Right lobe of liver (tissue), 6 donors: ENCODE measurements around the gene PGLYRP2. TPM values are rescaled to one million over a fixed set of nuclear protein-coding genes. Genes with fewer than 3 reads are reported as not detected.

Experiments
- ATAC-seq, 4 donors: fragments of 200-7000 bp; cut with Tn5 transposase; one replicate each; pipeline ENCODE4 v1.9.1; 2020; ENCODE audit warnings: mild to moderate bottlenecking in 4 of 4, moderate library complexity in 4 of 4
- DNase-seq, 3 donors: peaks; one replicate each; pipeline ENCODE4 v3.0.0-alpha.2; 2020
- H3K27ac ChIP-seq, 3 donors: fragments of 200-600 bp; one replicate each; pipeline ENCODE4 v1.8.0; 2022
- H3K27me3 ChIP-seq, 2 donors: fragments of 200-600 bp; one replicate each; pipeline ENCODE4 v1.8.0; 2022
- H3K36me3 ChIP-seq, 4 donors: fragments of 200-600 bp; sonication (generic) in 1 of 4; one replicate each; pipeline versions ENCODE4 v1.5.1 to v1.8.0; 2017 to 2022; ENCODE audit warnings: control low read depth in 1 of 4
- H3K4me1 ChIP-seq, 4 donors: fragments of 200-600 bp; sonication (generic) in 1 of 4; one replicate each; pipeline versions ENCODE4 v1.5.1 to v1.8.0; 2017 to 2022; ENCODE audit warnings: control low read depth in 1 of 4
- H3K4me3 ChIP-seq, 3 donors: fragments of 200-600 bp; one replicate each; pipeline ENCODE4 v1.8.0; 2022
- H3K9me3 ChIP-seq, 4 donors: fragments of 200-600 bp; sonication (generic) in 1 of 4; one replicate each; pipeline versions ENCODE4 v1.5.1 to v1.8.0; 2017 to 2022; ENCODE audit warnings: control low read depth in 1 of 4
- POLR2A ChIP-seq: fragments of 450-650 bp; IDR thresholded peaks from one replicate; pipeline ENCODE4 v1.6.1; 2017; ENCODE audit warnings: antibody characterized with exemption, mild to moderate bottlenecking
- WGBS: methylation state at CpG from one replicate; pipeline ENCODE4 v1.1.6; 2018; ENCODE audit warnings: low coverage, low lambda C conversion rate; ENCODE audit not compliant: insufficient coverage; ENCODE audit errors: missing lambda C conversion rate; 5-methylcytosine and 5-hydroxymethylcytosine counted together
- intact Hi-C, 2 donors: fragments of 100-400 bp; cut with DNase I; formaldehyde crosslinking; loops; one replicate each; pipeline versions ENCODE4 v1.11.2 to v1.14.1; 2022
- total RNA-seq, 6 experiments: library from RNA; depleted of rRNA in 2 of 6; stranded (reverse); fragments of >200 nt in 2 of 6; fragmentation: NEBNext Ultra II Directional in 3 of 6; extraction: Animal tissue kit (Norgen Biotek cat#: 25700) in 3 of 6; gene quantifications; one replicate each; pipeline versions ENCODE4 v1.1.0 to v1.2.4, GENCODE V29; 2016 to 2023
- TF ChIP-seq, protein P1 (sequence below), 4 donors: fragments of 200-600 bp in 3 of 4; fragments of 450-650 bp in 1 of 4; IDR thresholded peaks; one replicate each; pipeline versions ENCODE4 v1.5.1 to v1.8.0; 2016 to 2022; ENCODE audit warnings: antibody characterized with exemption in 4 of 4, mild to moderate bottlenecking in 2 of 4
- donor health status: DM: no; HTN: yes; CAD: no.
- donor health status: DM: no; HTN: no; CAD: no.
- donor health status: DM: no; HTN: no; CAD: no.
- donor health status: DM: no; HTN: yes; CAD: no.
- donor health status: DM: no; HTN: yes; CAD: no.

The PGLYRP2 gene
- total RNA-seq, 6 experiments from 2014 or later = 45.1 to 135 (median 59.2) TPM

DNA sequence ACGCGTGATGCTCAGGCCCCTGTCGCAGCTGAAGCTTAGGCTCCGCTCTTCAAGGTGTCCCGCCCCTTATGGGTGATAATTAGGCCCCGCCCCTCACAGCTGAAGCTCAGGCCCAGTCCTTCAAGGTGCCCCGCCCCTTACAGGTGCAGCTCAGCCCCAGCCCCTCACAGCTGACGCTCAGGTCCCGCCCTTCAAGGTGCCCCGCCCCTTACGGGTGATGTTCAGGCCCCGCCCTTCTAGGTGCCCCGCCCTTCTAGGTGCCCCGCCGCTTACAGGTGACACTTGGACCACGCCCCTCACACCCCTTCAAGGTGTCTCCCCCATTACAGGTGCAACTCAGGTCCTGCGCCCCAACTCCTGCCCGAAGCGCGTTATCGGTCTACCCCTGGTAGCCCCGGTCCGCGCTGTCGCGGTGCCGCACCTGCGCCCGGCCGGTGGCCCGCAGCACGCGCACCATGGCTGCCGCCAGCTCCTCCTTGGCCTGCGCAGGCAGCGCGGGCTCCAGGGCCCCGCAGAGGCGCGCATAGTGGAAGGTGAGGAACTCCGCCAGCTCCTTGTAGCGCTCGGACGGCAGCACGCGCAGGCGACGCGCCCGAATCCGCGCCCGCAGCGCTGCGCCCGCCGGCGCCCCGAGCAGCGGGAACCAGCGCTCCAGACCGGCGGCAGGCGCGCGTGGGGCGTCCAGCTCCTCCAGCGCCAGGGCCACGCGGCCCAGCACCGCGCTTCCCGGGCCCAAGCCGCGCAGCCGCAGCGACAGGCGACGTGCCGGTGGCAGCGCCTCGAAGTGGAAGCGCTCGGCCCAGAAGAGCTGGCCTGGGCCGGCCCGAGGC lies 22.2 kb downstream of the PGLYRP2 start:
- H3K27me3 ChIP-seq = no peaks in the 10 kb centered on the region
- H3K36me3 ChIP-seq = no peaks in the 10 kb centered on the region
- no peak overlapping the region for H3K27ac ChIP-seq
- no peak for ATAC-seq
- peaks cover 0 to 26% (median 3%) of the 10 kb centered on the region in 4 donors for H3K4me1 ChIP-seq
- DNase-seq = no peak
- H3K9me3 ChIP-seq = no peaks in the 10 kb centered on the region
- WGBS = 26% methylated on average over 15 of the region's 86 CpGs
- intact Hi-C loops = loop anchor here in 1 of 2 donors (10.0 kb wide), 1 partner anchor 98 kb away; no protein-coding TSS in a partner anchor
- H3K4me3 ChIP-seq = no peak overlapping the region
- TF ChIP-seq POLR2A = no peak
- TF ChIP-seq, protein P1, sequence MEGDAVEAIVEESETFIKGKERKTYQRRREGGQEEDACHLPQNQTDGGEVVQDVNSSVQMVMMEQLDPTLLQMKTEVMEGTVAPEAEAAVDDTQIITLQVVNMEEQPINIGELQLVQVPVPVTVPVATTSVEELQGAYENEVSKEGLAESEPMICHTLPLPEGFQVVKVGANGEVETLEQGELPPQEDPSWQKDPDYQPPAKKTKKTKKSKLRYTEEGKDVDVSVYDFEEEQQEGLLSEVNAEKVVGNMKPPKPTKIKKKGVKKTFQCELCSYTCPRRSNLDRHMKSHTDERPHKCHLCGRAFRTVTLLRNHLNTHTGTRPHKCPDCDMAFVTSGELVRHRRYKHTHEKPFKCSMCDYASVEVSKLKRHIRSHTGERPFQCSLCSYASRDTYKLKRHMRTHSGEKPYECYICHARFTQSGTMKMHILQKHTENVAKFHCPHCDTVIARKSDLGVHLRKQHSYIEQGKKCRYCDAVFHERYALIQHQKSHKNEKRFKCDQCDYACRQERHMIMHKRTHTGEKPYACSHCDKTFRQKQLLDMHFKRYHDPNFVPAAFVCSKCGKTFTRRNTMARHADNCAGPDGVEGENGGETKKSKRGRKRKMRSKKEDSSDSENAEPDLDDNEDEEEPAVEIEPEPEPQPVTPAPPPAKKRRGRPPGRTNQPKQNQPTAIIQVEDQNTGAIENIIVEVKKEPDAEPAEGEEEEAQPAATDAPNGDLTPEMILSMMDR (IDR thresholded peaks at IDR 0.05) = no peak

DNA sequence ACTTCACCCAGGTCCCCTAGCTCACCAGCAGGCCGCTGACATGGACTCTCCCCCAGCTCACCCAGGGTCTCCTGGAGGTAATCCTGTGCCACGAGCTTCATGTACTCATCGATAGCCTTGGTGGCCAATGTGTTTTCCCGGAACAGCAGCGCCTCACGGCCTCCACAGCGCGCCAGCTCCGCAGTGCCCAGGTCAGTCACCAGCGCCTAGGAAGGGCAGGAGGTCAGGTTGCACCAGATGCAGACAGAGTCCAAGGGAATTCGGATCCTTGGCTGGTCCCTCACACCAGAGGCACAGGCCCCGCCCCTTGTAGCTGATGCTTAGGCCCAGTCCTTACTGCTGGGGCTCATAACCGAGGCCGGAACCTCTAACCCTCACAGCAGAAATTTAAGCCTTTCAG lies 22.9 kb downstream of the PGLYRP2 start:
- ATAC-seq (peak in 1 of 4 donors; percentile 33), DNase-seq (peak in 1 of 3 donors; percentile 75)
- H3K27ac ChIP-seq = no peak overlapping the region

DNA sequence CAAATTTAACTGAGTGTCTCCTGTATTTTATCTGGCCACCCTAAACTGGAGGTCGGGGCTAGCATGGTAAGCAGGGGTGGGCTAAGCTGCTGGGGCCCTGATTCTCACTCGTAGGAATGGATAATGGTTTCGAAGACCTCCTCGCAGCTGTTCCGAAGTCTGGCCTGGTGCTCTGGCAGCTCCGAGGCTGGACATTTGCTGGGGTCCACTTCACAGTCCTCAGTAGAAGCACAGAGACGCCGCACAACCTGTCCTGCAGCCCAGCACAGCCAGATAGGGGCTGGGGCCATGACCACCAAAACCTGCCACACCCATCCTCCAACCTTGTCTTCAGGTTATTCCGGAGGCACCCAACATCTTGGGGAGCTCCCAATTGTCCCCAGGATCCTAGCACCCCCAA lies 23.3 kb downstream of the PGLYRP2 start:
- DNase-seq = no peak
- no peaks in the 10 kb centered on the region for H3K27me3 ChIP-seq
- 94% methylated on average over 2 of the region's 9 CpGs for WGBS
- intact Hi-C loops = loop anchor here in 1 of 2 donors (10.0 kb wide), 1 partner anchor 99 kb away; no protein-coding TSS in a partner anchor
- no peak overlapping the region for H3K4me3 ChIP-seq
- H3K9me3 ChIP-seq = no peaks in the 10 kb centered on the region
- H3K4me1 ChIP-seq = peaks cover 0 to 26% (median 3%) of the 10 kb centered on the region in 4 donors
- TF ChIP-seq, protein P1 (IDR thresholded peaks at IDR 0.05) = no peak
- TF ChIP-seq POLR2A = no peak
- ATAC-seq = no peak
- no peaks in the 10 kb centered on the region for H3K36me3 ChIP-seq
- no peak overlapping the region for H3K27ac ChIP-seq

More for the DNA sequence above, 22.9 kb downstream of the PGLYRP2 start:
- Histone ChIP-seq H3K9me3 (no peaks in the 10 kb centered on the region), H3K36me3 (no peaks in the 10 kb centered on the region), H3K4me3 (no peak overlapping the region), H3K27me3 (no peaks in the 10 kb centered on the region), H3K4me1 (peaks cover 0 to 26% (median 3%) of the 10 kb centered on the region in 4 donors)
- TF ChIP-seq POLR2A = no peak
- TF ChIP-seq, protein P1 (IDR thresholded peaks at IDR 0.05) = no peak
- intact Hi-C loops = loop anchor here in 1 of 2 donors (10.0 kb wide), 1 partner anchor 98 kb away; no protein-coding TSS in a partner anchor
- WGBS = 40% methylated on average over 1 of the region's 14 CpGs

GRCh38 chr19:15453906-15454860 lies 25.1 kb downstream of the PGLYRP2 start:
- H3K27me3 ChIP-seq = no peaks in the 10 kb centered on the region
- WGBS = 42% methylated on average over 12 of the region's 17 CpGs
- peaks cover 0 to 28% (median 3%) of the 10 kb centered on the region in 4 donors for H3K4me1 ChIP-seq
- H3K9me3 ChIP-seq = no peaks in the 10 kb centered on the region
- no peak for TF ChIP-seq POLR2A
- TF ChIP-seq, protein P1 (IDR thresholded peaks at IDR 0.05) = peak in 3 of 4 donors; percentile 20 to 45 (median 26)
- H3K27ac ChIP-seq = no peak overlapping the region
- no peaks in the 10 kb centered on the region for H3K36me3 ChIP-seq
- DNase-seq = peak in 1 of 3 donors; percentile 41
- H3K4me3 ChIP-seq = no peak overlapping the region
- intact Hi-C loops = loop anchor here in 1 of 2 donors (10.0 kb wide), 1 partner anchor 101 kb away; no protein-coding TSS in a partner anchor
- peak in 1 of 4 donors; percentile 4 for ATAC-seq
